IMR-90 (cell line): ENCODE results near the gene PTPRN2. TPM values are rescaled to one million over a fixed set of nuclear protein-coding genes. Genes with fewer than 3 reads are reported as not detected.

Source experiments
- ATAC-seq: fragments of 200-7000 bp; cut with Tn5 transposase; 2 replicates; pipeline ENCODE4 v1.9.1; 2020; ENCODE audit warnings: low read depth, mild to moderate bottlenecking, moderate library complexity
- BruUV-seq: library from RNA; stranded (reverse); fragments of 400-500 nt; replicated peaks from 2 replicates; lab custom pipeline; 2021; lab: Mats Ljungman, UMichigan
- CTCF ChIA-PET: fragments of 300-600 bp; formaldehyde crosslinking; extraction: SDS; loops from one replicate; lab custom pipeline; 2021; ENCODE audit warnings: antibody characterized with exemption; lab: Yijun Ruan, JAX
- POLR2A ChIA-PET: fragments of 300-600 bp; sonication (Branson Sonifier 250); formaldehyde crosslinking; loops from one replicate; lab custom pipeline; 2022; ENCODE audit warnings: antibody characterized with exemption; ENCODE audit not compliant: unreplicated experiment; lab: Charles Lee
- DNase-seq: peaks from one replicate; pipeline ENCODE4 v3.0.0; 2013
- H2AFZ ChIP-seq: replicated peaks from 2 replicates; pipeline ENCODE3; 2013; ENCODE audit warnings: low read length, mild to moderate bottlenecking; ENCODE audit not compliant: poor library complexity
- H2AK5ac ChIP-seq: 2 replicates; pipeline ENCODE4 v1.6.1; 2013; ENCODE audit warnings: low read depth, low read length, inconsistent platforms
- H2AK9ac ChIP-seq: replicated peaks from 2 replicates; pipeline ENCODE3; 2013; ENCODE audit warnings: mild to moderate bottlenecking, low read depth, low read length, moderate library complexity; ENCODE audit not compliant: poor library complexity
- H2BK120ac ChIP-seq: 2 replicates; pipeline ENCODE4 v1.6.1; 2013; ENCODE audit warnings: low read depth, low read length, inconsistent platforms
- H2BK15ac ChIP-seq: 3 replicates; pipeline ENCODE4 v1.6.1; 2013; ENCODE audit warnings: low read depth, low read length, inconsistent platforms
- H2BK20ac ChIP-seq: 2 replicates; pipeline ENCODE4 v1.6.1; 2013; ENCODE audit warnings: low read depth, mild to moderate bottlenecking, inconsistent platforms, low read length, moderate library complexity
- H2BK5ac ChIP-seq: 2 replicates; pipeline ENCODE4 v1.6.1; 2013; ENCODE audit warnings: mild to moderate bottlenecking, low read depth, low read length, inconsistent platforms; ENCODE audit not compliant: poor library complexity, severe bottlenecking
- H3K14ac ChIP-seq: replicated peaks from 2 replicates; pipeline ENCODE4 v1.6.1; 2013; ENCODE audit warnings: low read depth, low read length, inconsistent platforms
- H3K18ac ChIP-seq: 2 replicates; pipeline ENCODE4 v1.6.1; 2013; ENCODE audit warnings: low read depth, low read length, control low read depth
- H3K23ac ChIP-seq: 2 replicates; pipeline ENCODE4 v1.6.1; 2013; ENCODE audit warnings: low read depth, low read length, inconsistent platforms
- H3K27ac ChIP-seq: 2 replicates; pipeline ENCODE4 v1.5.1; 2013; ENCODE audit warnings: mild to moderate bottlenecking, control low read depth, low read length; ENCODE audit not compliant: insufficient read depth
- H3K27me3 ChIP-seq: 2 replicates; pipeline ENCODE4 v1.6.1; 2013; ENCODE audit warnings: low read length; ENCODE audit not compliant: control insufficient read depth, insufficient read depth
- H3K36me3 ChIP-seq: 2 replicates; pipeline ENCODE4 v1.6.1; 2013; ENCODE audit warnings: low read length, mixed read lengths; ENCODE audit not compliant: control insufficient read depth, insufficient read depth
- H3K4ac ChIP-seq: 2 replicates; pipeline ENCODE4 v1.6.1; 2013; ENCODE audit warnings: low read depth, low read length, inconsistent platforms
- H3K4me1 ChIP-seq: 2 replicates; pipeline ENCODE4 v1.6.1; 2013; ENCODE audit warnings: low read length, mixed read lengths; ENCODE audit not compliant: control insufficient read depth, insufficient read depth
- H3K4me2 ChIP-seq: 2 replicates; pipeline ENCODE4 v1.6.1; 2013; ENCODE audit warnings: low read depth, mild to moderate bottlenecking, control low read depth, low read length, moderate library complexity
- H3K4me3 ChIP-seq: 2 replicates; pipeline ENCODE4 v1.5.1; 2013; ENCODE audit warnings: low read depth, mild to moderate bottlenecking, control low read depth, low read length, moderate library complexity; ENCODE audit not compliant: insufficient read depth
- H3K56ac ChIP-seq: 2 replicates; pipeline ENCODE4 v1.6.1; 2013; ENCODE audit warnings: low read length, inconsistent platforms; ENCODE audit not compliant: insufficient read depth; ENCODE audit errors: extremely low read depth
- H3K79me1 ChIP-seq, 2 experiments: 2 replicates each; pipeline ENCODE4 v1.6.1; 2013; ENCODE audit warnings: low read length in 2 of 2, inconsistent platforms in 1 of 2, low read depth in 1 of 2
- H3K9ac ChIP-seq: 2 replicates; pipeline ENCODE4 v1.6.1; 2013; ENCODE audit warnings: low read depth, low read length, control low read depth
- H3K9me1 ChIP-seq: 2 replicates; pipeline ENCODE4 v1.6.1; 2013; ENCODE audit warnings: low read length, inconsistent platforms; ENCODE audit not compliant: insufficient read depth
- H3K9me3 ChIP-seq: 2 replicates; pipeline ENCODE4 v1.6.1; 2013; ENCODE audit warnings: low read length; ENCODE audit not compliant: control insufficient read depth, insufficient read depth
- H4K20me1 ChIP-seq: 2 replicates; pipeline ENCODE4 v1.6.1; 2013; ENCODE audit warnings: low read length, inconsistent platforms; ENCODE audit not compliant: insufficient read depth
- H4K5ac ChIP-seq: 2 replicates; pipeline ENCODE4 v1.6.1; 2013; ENCODE audit warnings: mild to moderate bottlenecking, low read depth, low read length, control low read depth
- H4K8ac ChIP-seq, 2 experiments: 2 replicates each; pipeline ENCODE4 v1.6.1; 2013; ENCODE audit warnings: low read depth in 2 of 2, low read length in 2 of 2, control low read depth in 1 of 2, inconsistent platforms in 1 of 2
- H4K91ac ChIP-seq: 2 replicates; pipeline ENCODE4 v1.6.1; 2013; ENCODE audit warnings: low read depth, low read length, inconsistent platforms; ENCODE audit not compliant: insufficient read depth
- BHLHE40 ChIP-seq: fragments of 150-350 bp; IDR thresholded peaks from 2 replicates; pipeline ENCODE4 v1.6.1; 2016; ENCODE audit warnings: mild to moderate bottlenecking, low read depth, low read length
- CEBPB ChIP-seq: IDR thresholded peaks from 2 replicates; pipeline ENCODE4 v1.6.1; 2012; ENCODE audit warnings: low read depth, low read length, improper control_type of control experiment
- ELK1 ChIP-seq: fragments of 150-350 bp; IDR thresholded peaks from 2 replicates; pipeline ENCODE4 v1.6.1; 2016; ENCODE audit warnings: low read depth, mild to moderate bottlenecking, low read length, moderate library complexity, borderline replicate concordance
- MAFK ChIP-seq: IDR thresholded peaks from 2 replicates; pipeline ENCODE4 v1.6.1; 2012; ENCODE audit warnings: low read depth, low read length, improper control_type of control experiment
- MAZ ChIP-seq: IDR thresholded peaks from 2 replicates; pipeline ENCODE4 v1.6.1; 2012; ENCODE audit warnings: low read depth, mild to moderate bottlenecking, low read length, improper control_type of control experiment, moderate library complexity, borderline replicate concordance
- MXI1 ChIP-seq: IDR thresholded peaks from 2 replicates; pipeline ENCODE4 v1.6.1; 2012; ENCODE audit warnings: low read depth, mild to moderate bottlenecking, low read length, moderate library complexity, borderline replicate concordance
- NFE2L2 ChIP-seq: fragments of 150-350 bp; IDR thresholded peaks from 2 replicates; pipeline ENCODE4 v1.6.1; 2016; ENCODE audit warnings: low read depth, mild to moderate bottlenecking, low read length
- POLR2A ChIP-seq: IDR thresholded peaks from 2 replicates; pipeline ENCODE4 v1.6.1; 2012; ENCODE audit warnings: mild to moderate bottlenecking, low read depth, low read length
- RAD21 ChIP-seq: IDR thresholded peaks from 2 replicates; pipeline ENCODE4 v1.6.1; 2012; ENCODE audit warnings: low read length, improper control_type of control experiment
- RCOR1 ChIP-seq: IDR thresholded peaks from 2 replicates; pipeline ENCODE4 v1.6.1; 2012; ENCODE audit warnings: mild to moderate bottlenecking, low read length, improper control_type of control experiment; ENCODE audit not compliant: insufficient replicate concordance
- RFX5 ChIP-seq: IDR thresholded peaks from 2 replicates; pipeline ENCODE4 v1.8.0; 2012; ENCODE audit warnings: low read depth, mild to moderate bottlenecking, low read length, moderate library complexity
- SMC3 ChIP-seq: fragments of 150-350 bp; IDR thresholded peaks from 2 replicates; pipeline ENCODE4 v1.6.1; 2016; ENCODE audit warnings: low read depth, mild to moderate bottlenecking, antibody characterized with exemption, low read length, moderate library complexity
- USF2 ChIP-seq: fragments of 150-350 bp; IDR thresholded peaks from 2 replicates; pipeline ENCODE4 v1.6.1; 2017; ENCODE audit warnings: mild to moderate bottlenecking, antibody characterized with exemption, low read length, low read depth
- WGBS, 2 experiments: methylation state at CpG; one replicate each; pipeline versions ENCODE4 v1.1.5 to v1.1.7; 2013; ENCODE audit warnings: missing lambda C conversion rate in 2 of 2; ENCODE audit not compliant: insufficient read length in 1 of 2; ENCODE audit errors: extremely low coverage in 2 of 2; 5-methylcytosine and 5-hydroxymethylcytosine counted together
- dilution Hi-C: fragments of 300-500 bp; cut with HindIII; formaldehyde crosslinking; loops from one replicate; pipeline ENCODE4 v1.14.3; 2018; ENCODE audit warnings: low sequenced_read_pairs; ENCODE audit not compliant: unreplicated experiment
- in situ Hi-C: fragments of 300-500 bp; cut with MboI; formaldehyde crosslinking; loops from 3 replicates; pipeline ENCODE4 v1.14.3; 2019; ENCODE audit warnings: low sequenced_read_pairs, inconsistent platforms, mixed read lengths
- intact Hi-C: fragments of 100-400 bp; cut with micrococcal nuclease; formaldehyde crosslinking; loops from 2 replicates; pipeline ENCODE4 v1.10.0; 2022
- polyA plus RNA-seq, 3 experiments: library from polyadenylated mRNA; depleted of rRNA; stranded (reverse); fragments of >200 nt; gene quantifications; 2 replicates each; pipeline ENCODE4 v1.2.3, GENCODE V29; 2012; ENCODE audit warnings: low replicate concordance in 1 of 3
- total RNA-seq: library from RNA; depleted of rRNA; stranded (reverse); fragments of >200 nt; gene quantifications from 2 replicates; pipeline ENCODE4 v1.2.3, GENCODE V29; 2012
- TF ChIP-seq, protein P1 (sequence below): conservative IDR thresholded peaks from 2 replicates; pipeline ENCODE4 v1.5.1; 2012; ENCODE audit warnings: mild to moderate bottlenecking, low read depth, low read length, improper control_type of control experiment

PTPRN2 gene
- total and polyA plus RNA-seq, 2 of the 4 experiments (the other 2 are of a cell fraction), result 0.03 TPM; not detected in 1

GRCh38 chr7:157722137-157723060 lies 865.2 kb downstream of the PTPRN2 start:
- no peak overlapping the region for H2AK9ac ChIP-seq
- H4K5ac ChIP-seq, result no peak overlapping the region
- no peaks in the 10 kb centered on the region for H3K27me3 ChIP-seq
- intact Hi-C loops (no loop called here), dilution Hi-C loops (no loop called here), in situ Hi-C loops (no loop called here)
- ATAC-seq (no peak), DNase-seq (no peak)
- no peak overlapping the region for H3K18ac ChIP-seq
- H3K9me3 ChIP-seq, result peaks cover 56% of the 10 kb centered on the region
- no peak overlapping the region for H3K9ac ChIP-seq
- no peak overlapping the region for H2BK5ac ChIP-seq
- H3K9me1 ChIP-seq, result no peaks in the 10 kb centered on the region
- no peak overlapping the region for H3K14ac ChIP-seq
- no peak overlapping the region for H3K4me3 ChIP-seq
- H3K4ac ChIP-seq, result no peak overlapping the region
- no peak overlapping the region for H4K91ac ChIP-seq
- CTCF ChIA-PET, result interaction anchor here (0.9 kb wide), 1 partner anchor 37 kb away, joined by 3 read pairs; no protein-coding TSS in a partner anchor
- no peaks in the 10 kb centered on the region for H4K20me1 ChIP-seq
- H3K27ac ChIP-seq, result no peak overlapping the region
- no peak overlapping the region for H3K4me2 ChIP-seq
- H3K79me1 ChIP-seq, result no peaks in the 10 kb centered on the region
- H2AFZ ChIP-seq, result no peak overlapping the region
- no peaks in the 10 kb centered on the region for H3K4me1 ChIP-seq
- no peak overlapping the region for H3K23ac ChIP-seq
- 59% methylated on average over 19 of the region's 32 CpGs; no CpG with 5 or more reads in 1 of the 2 experiments for WGBS, 2 experiments
- no peaks in the 10 kb centered on the region for H3K36me3 ChIP-seq
- H3K56ac ChIP-seq, result no peak overlapping the region
- H2BK15ac ChIP-seq, result no peak overlapping the region
- H2BK120ac ChIP-seq, result no peak overlapping the region
- no peak overlapping the region for H2AK5ac ChIP-seq
- no TSS peak for BruUV-seq
- POLR2A ChIA-PET, result no interaction called here
- no peak overlapping the region for H2BK20ac ChIP-seq
- H4K8ac ChIP-seq, result no peak overlapping the region
- TF ChIP-seq POLR2A (no peak), RCOR1 (no peak), MAFK (no peak), RFX5 (no peak), RAD21 (no peak), MAZ (no peak), BHLHE40 (no peak), SMC3 (no peak), USF2 (no peak), NFE2L2 (no peak), CEBPB (no peak), MXI1 (no peak), ELK1 (no peak)
- TF ChIP-seq, protein P1, sequence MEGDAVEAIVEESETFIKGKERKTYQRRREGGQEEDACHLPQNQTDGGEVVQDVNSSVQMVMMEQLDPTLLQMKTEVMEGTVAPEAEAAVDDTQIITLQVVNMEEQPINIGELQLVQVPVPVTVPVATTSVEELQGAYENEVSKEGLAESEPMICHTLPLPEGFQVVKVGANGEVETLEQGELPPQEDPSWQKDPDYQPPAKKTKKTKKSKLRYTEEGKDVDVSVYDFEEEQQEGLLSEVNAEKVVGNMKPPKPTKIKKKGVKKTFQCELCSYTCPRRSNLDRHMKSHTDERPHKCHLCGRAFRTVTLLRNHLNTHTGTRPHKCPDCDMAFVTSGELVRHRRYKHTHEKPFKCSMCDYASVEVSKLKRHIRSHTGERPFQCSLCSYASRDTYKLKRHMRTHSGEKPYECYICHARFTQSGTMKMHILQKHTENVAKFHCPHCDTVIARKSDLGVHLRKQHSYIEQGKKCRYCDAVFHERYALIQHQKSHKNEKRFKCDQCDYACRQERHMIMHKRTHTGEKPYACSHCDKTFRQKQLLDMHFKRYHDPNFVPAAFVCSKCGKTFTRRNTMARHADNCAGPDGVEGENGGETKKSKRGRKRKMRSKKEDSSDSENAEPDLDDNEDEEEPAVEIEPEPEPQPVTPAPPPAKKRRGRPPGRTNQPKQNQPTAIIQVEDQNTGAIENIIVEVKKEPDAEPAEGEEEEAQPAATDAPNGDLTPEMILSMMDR, result no peak
